Activated T-cell treated with anti-CD3 and anti-CD28 coated beads for 24 hours (primary cell): ENCODE data around the gene UGT2A2.

Experiments
- DNase-seq: peaks from one replicate; pipeline ENCODE4 v3.0.0-alpha.2; 2020; ENCODE audit warnings: low read depth

Gene UGT2A2

GRCh38 chr4:69576251-69576877, 63.1 kb downstream of the UGT2A2 start:
- DNase-seq, result no peak

- DNase-seq, result no peak
Observed at GRCh38 chr4:69568787-69569186, 70.7 kb downstream of the UGT2A2 start.

- DNase-seq, result no peak
Observed at GRCh38 chr4:69563424-69563823, 76.0 kb downstream of the UGT2A2 start.

- no peak for DNase-seq
Observed at GRCh38 chr4:69549651-69550050, 89.8 kb downstream of the UGT2A2 start.

- DNase-seq, result no peak
Observed at GRCh38 chr4:69546134-69546765, 93.2 kb downstream of the UGT2A2 start.
